Measurements from ENCODE around the gene CCDC85A.
A peak's percentile ranks its signal among the peaks of the same experiment; 100 is the strongest.
"Not testable (repeated sequence)": the region's sequence is repeated elsewhere in the genome, so short reads cannot be mapped to it uniquely, and the experiment has no call there.

The CCDC85A gene

DNA sequence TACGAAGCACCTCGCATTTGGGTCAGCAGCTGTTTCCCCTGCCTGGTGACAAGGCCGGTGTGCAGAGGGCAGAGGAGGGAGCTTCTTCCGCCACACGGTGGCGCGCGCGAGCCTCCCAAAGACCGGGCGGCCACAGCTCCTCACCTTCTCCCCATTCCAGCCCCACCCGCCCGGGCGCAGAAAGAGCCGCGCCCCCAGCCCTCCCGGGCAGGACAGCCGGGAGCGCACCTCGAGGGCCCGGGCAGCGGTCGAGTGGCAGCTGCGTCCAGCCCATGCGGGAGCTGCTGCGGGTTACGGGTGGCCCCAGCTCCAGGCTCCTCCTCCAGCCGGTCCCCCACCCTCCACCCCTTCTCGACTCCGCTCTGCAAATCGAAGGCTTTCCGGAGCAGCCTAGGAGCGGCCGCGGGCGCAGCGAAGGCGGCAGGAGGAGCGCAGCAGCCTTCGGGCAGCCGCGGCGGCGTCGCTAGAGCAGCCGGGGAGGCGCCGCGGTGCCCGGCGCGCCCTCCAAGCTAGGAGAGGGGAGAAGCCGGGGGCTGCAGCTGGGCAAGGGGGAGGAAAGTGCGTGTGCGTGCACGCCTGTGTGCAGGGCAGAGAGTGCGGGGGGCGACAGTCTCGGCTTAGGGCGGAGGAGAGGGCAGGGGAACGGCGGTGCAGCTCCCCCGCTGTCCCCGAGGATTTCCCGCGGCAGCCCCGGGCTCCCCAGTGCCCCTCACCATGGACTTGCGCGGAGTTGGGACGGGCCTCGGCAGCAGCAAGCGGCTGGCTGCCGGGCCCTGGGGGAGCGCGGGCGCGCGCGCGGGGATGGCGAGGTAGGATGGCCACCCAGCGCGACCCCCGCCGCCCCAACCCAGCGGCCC lies at the start of gene CCDC85A:
TSS of gene CCDC85A (plus strand) at position 348 of the 857 bp plus-strand sequence. CDS start 635 bp downstream, outside the sequence.
- DNase-seq (ENCODE audit: low read depth) = peak; percentile 31

GRCh38 chr2:56134861-56135260 lies 48.9 kb upstream of the CCDC85A start:
- DNase-seq (ENCODE audit: low read depth) = no peak

- not testable (repeated sequence) for DNase-seq (ENCODE audit: low read depth)
Observed at GRCh38 chr2:56142497-56143061, 41.2 kb upstream of the CCDC85A start.

DNA sequence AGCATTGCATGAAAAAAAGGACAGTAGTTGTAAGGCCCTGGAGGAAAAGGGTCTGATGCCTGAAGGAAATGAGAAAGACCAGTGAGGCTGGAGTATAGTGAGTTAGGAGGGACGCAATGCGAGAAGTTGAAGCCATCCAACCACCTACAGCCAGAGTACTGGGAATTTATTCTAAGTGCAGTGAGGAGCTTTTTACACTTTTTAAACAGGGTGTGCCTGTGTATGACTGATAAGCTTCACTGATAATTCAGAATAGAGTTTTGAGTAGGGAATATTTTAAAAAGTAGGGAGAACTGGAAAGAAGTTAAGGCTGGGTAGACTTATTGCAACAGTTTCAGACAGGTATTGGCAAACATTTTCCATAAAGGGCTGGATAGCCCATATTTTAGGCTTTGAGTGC lies 35.9 kb upstream of the CCDC85A start:
- DNase-seq (ENCODE audit: low read depth) = no peak

DNA sequence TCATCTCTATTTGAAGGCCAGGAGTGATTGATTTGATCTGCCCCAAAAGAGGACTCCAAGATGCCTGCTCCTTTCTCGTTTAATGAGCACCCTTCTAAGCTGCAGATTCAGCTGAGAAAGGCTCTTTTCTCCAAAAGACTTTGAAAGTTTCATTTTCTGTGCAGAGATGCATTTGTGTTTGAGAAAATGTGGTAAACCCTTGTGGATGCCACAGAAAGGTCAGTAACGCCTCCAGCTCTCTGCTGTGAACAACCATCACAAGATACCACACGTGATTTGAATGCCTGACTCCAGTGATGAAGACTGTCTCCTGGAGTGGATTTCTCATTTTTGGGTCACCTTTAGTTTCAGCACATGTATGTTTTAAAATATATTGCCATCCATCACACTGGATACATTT lies 35.0 kb upstream of the CCDC85A start:
- no peak for DNase-seq (ENCODE audit: low read depth)

- no peak for DNase-seq (ENCODE audit: low read depth)
Observed at GRCh38 chr2:56151841-56152240, 31.9 kb upstream of the CCDC85A start.

DNA sequence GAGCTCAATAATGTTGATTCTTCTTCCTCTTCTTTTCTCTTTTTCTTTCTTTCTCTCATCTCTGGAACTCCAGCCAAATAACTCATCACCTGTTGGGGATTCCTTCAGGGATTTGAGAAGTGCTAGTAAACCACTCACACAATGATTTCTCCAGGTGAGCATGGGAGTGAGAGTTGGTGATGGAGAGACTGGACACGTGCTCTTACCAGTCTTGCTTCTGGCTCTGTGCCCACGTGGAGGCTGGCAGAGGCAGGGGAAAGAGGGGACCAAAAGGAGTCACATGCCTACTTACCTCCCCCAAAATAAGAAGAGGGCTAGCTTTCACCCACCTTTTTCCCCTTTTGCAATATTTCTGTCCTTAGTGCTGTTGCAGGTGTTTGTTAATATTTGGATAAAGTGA lies 28.6 kb upstream of the CCDC85A start:
- DNase-seq (ENCODE audit: low read depth) = no peak

- not testable (repeated sequence) for DNase-seq (ENCODE audit: low read depth)
Observed at GRCh38 chr2:56159875-56160274, 23.9 kb upstream of the CCDC85A start.

- no peak for DNase-seq (ENCODE audit: low read depth)
Observed at GRCh38 chr2:56167616-56168562, 15.9 kb upstream of the CCDC85A start.

- DNase-seq (ENCODE audit: low read depth) = no peak
Observed at GRCh38 chr2:56169521-56169920, 14.3 kb upstream of the CCDC85A start.

- DNase-seq (ENCODE audit: low read depth) = no peak
Observed at GRCh38 chr2:56170504-56170903, 13.3 kb upstream of the CCDC85A start.

DNA sequence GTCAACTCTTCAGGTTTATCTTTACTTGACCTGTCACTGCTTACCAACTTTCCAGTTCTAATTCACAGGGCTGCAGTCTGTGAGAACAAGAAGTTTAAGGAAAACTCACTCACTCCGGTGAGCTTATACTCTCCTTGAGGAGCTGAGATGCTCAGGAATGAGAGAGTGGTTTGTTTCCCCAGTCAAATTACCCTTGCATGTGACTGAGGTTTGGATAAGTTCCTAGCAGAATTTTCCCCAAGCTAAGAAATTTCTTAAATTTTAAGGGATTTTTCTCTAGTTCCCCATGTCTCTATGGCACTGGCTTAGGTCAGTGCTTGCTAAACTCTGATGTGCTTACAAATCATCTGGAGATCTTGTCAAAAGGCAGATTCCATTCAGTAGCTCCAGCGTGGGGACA lies 12.8 kb upstream of the CCDC85A start:
- no peak for DNase-seq (ENCODE audit: low read depth)

DNA sequence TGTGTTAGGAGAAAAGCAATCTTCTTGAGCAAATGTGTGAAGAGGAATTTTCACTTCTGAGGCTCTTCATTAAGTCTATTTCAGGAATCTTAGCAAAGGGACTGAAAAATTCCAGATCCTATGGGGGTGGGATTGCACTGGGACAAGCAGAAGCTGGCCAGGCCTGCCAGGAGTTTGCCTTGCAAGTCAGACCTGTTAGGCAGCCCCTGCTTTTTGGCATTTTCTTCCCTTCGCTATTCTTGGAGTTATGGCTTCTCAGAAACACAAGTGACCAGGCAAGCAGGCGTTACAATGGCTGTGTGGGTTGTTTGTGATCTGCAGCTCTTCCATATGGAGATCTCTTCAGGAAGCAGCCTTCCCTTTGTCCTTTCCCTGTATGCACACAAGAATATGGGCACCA lies 8.0 kb upstream of the CCDC85A start:
- DNase-seq (ENCODE audit: low read depth) = no peak

DNA sequence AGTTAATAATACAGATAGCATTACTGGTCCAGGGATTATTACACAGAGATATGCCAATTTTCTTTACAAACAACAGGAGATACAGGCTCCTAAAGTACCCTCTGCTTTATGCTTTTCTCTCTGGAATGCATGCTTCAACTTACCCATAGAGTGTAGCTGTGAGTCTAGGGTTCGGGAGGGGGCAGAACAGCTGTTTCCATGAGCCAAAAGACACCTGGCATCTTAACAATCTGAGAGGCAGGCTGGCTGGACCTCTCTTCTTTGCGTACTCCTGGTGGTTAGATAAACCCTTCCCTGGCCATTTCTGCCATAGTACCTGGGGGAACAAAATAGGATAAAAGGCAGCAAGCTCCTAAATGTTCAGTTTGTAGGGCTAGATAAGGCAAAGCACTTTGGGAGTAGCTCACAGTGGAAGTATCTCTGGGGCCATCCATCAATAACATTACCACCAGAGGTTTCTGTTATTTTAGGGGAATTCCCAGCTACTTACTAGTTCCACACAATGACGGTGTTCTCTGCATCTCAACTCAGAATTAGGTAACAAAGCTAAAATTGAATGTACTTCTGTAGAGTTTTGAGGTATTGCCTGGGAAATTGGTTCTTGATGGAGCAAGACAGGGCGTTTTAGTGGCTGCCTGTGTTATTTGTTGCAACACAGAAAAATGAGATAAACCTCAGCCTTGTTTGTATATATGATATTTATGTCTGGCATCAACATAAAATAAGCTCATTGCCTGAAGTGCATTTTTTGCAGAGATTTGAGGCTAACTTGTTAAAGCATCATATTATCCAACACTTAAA lies 6.2 kb upstream of the CCDC85A start:
- no peak for DNase-seq (ENCODE audit: low read depth)

DNA sequence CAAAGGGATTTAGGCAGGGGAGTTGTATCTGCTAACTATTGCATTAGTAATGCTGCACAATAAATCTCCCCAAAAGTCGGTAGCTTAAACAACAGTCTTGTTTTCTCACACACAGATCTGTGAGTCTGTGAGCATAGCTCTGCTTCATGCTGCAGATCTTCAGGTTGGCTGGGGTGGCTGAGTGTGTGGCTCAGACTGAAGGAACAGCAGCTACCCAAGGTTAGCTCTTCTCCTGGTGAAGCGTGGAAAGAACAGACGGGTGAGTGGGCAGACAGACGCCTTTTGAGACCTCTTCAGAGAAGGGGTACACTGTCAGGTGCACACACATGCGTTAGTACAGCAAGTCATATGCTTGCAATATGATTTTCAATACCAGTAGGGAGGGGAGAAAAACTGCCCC lies 3.9 kb upstream of the CCDC85A start:
- no peak for DNase-seq (ENCODE audit: low read depth)

DNA sequence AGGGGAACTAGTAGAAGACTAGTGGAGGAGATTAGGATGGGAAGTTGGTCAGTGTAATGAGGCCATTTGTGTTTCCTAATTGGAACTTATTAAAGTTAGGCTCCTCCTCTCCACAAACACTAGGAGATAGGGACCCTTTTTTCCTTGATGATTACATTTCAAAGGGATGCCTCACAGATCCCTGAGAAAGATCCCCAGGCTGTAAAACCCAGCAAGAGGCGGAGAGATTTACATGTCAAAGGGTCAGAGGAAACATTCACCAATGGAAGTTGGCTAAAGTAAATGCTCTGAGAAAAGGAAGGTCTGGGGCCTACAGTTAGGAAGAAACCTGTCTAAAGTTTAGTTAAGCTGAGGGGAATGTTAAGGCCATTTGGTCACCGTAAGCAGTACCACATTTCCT lies 1.4 kb upstream of the CCDC85A start:
- DNase-seq (ENCODE audit: low read depth) = no peak

GRCh38 chr2:56184500-56185011 lies 766 bp downstream of the CCDC85A start:
- no peak for DNase-seq (ENCODE audit: low read depth)

GRCh38 chr2:56185101-56185581 lies 1.4 kb downstream of the CCDC85A start:
- no peak for DNase-seq (ENCODE audit: low read depth)

GRCh38 chr2:56185582-56186046 lies 1.8 kb downstream of the CCDC85A start:
- DNase-seq (ENCODE audit: low read depth) = no peak

- no peak for DNase-seq (ENCODE audit: low read depth)
Observed at GRCh38 chr2:56191617-56192016, 7.8 kb downstream of the CCDC85A start.

GRCh38 chr2:56192664-56193305 lies 9.0 kb downstream of the CCDC85A start:
- DNase-seq (ENCODE audit: low read depth) = no peak

Measured in stimulated activated CD8-positive, alpha-beta memory T cell treated with anti-CD3 and anti-CD28 coated beads, Interleukin-4, amount 100 ng/mL, for 24 hours (primary cell).